Upper lobe of right lung (tissue), 1 donor: ENCODE data around the gene TANGO2. TPM values are rescaled to one million over a fixed set of nuclear protein-coding genes. Genes with fewer than 3 reads are reported as not detected.

Experiments used
- ATAC-seq: fragments of 200-7000 bp; cut with Tn5 transposase; one replicate; pipeline ENCODE4 v1.9.1; 2020; ENCODE audit warnings: mild to moderate bottlenecking, moderate library complexity
- DNase-seq: peaks from one replicate; pipeline ENCODE4 v3.0.0-alpha.2; 2020
- H3K27ac ChIP-seq: fragments of 200-600 bp; one replicate; pipeline ENCODE4 v1.8.0; 2022
- H3K27me3 ChIP-seq: fragments of 200-600 bp; one replicate; pipeline ENCODE4 v1.8.0; 2022; ENCODE audit warnings: mild to moderate bottlenecking
- H3K36me3 ChIP-seq: fragments of 200-600 bp; one replicate; pipeline ENCODE4 v1.8.0; 2022
- H3K4me1 ChIP-seq: fragments of 200-600 bp; one replicate; pipeline ENCODE4 v1.8.0; 2022
- H3K4me3 ChIP-seq: fragments of 200-600 bp; one replicate; pipeline ENCODE4 v1.8.0; 2022; ENCODE audit warnings: mild to moderate bottlenecking
- H3K9me3 ChIP-seq: fragments of 200-600 bp; one replicate; pipeline ENCODE4 v1.8.0; 2022
- intact Hi-C: fragments of 100-400 bp; cut with DNase I; formaldehyde crosslinking; loops from one replicate; pipeline ENCODE4 v1.11.0; 2022
- total RNA-seq: library from RNA; stranded (reverse); fragmentation: NEBNext Ultra II Directional; extraction: Animal tissue kit (Norgen Biotek cat#: 25700); gene quantifications from one replicate; pipeline ENCODE4 v1.2.1, GENCODE V29; 2021
- TF ChIP-seq, protein P1 (sequence below): fragments of 200-600 bp; IDR thresholded peaks from one replicate; pipeline ENCODE4 v1.8.0; 2022; ENCODE audit warnings: antibody characterized with exemption
- donor health status: DM: no; HTN: yes; CAD: no; lungs with severe emphysema.

The TANGO2 gene
- total RNA-seq, 1 donor from 2014 or later: 37.8 TPM

DNA sequence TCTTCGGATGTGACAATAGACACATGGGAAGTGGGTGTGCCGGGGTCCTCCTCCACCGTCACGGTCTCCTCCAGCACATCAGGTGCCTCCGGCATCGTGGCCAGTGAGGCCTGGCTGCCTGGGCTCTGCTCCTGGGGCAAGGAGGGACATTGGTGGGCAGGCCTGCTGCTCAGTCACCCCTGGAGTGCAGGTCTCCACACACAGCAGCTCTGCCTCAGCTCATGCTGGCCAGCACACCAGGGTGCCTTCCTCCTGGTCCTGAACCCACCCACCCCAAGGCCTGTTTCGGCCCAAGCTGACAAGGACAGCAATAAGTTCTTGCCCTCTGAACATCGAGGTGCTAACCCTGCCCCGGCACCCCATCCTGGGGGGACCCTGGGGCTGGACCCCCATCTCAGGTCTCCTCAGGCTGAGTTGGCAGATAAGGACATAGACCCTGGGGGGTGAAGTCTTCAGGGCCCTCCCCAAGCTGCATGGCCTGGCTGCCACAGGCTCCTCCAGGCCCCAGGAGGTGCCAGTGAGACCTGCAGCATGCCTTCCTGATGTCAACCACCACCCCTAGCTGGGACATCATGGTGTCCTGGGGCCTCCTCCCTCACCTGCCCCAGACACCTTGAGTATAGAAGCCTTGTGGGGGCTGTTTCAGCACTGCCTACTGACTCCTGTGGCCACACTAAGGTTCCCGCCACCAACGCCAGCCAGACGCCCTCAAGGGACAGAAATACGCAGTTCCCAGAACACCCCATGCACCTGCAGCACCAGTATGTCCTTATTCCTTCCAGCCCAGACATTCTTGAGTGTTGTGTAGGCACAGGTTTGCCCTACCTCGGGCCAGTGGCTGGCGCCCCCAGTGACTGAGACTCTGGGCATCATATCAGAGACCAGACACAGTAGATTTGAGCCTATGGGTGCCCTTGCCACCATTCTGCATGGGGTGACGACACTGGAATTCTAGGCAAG lies 38.7 kb upstream of the TANGO2 start:
- no peaks in the 10 kb centered on the region for H3K27me3 ChIP-seq
- intact Hi-C loops: no loop called here
- TF ChIP-seq, protein P1, sequence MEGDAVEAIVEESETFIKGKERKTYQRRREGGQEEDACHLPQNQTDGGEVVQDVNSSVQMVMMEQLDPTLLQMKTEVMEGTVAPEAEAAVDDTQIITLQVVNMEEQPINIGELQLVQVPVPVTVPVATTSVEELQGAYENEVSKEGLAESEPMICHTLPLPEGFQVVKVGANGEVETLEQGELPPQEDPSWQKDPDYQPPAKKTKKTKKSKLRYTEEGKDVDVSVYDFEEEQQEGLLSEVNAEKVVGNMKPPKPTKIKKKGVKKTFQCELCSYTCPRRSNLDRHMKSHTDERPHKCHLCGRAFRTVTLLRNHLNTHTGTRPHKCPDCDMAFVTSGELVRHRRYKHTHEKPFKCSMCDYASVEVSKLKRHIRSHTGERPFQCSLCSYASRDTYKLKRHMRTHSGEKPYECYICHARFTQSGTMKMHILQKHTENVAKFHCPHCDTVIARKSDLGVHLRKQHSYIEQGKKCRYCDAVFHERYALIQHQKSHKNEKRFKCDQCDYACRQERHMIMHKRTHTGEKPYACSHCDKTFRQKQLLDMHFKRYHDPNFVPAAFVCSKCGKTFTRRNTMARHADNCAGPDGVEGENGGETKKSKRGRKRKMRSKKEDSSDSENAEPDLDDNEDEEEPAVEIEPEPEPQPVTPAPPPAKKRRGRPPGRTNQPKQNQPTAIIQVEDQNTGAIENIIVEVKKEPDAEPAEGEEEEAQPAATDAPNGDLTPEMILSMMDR: no peak
- ATAC-seq: no peak
- peaks cover 10% of the 10 kb centered on the region for H3K36me3 ChIP-seq
- no peaks in the 10 kb centered on the region for H3K9me3 ChIP-seq
- H3K27ac ChIP-seq: no peak overlapping the region
- H3K4me3 ChIP-seq: no peak overlapping the region
- no peak for DNase-seq
- peaks cover 7% of the 10 kb centered on the region for H3K4me1 ChIP-seq

DNA sequence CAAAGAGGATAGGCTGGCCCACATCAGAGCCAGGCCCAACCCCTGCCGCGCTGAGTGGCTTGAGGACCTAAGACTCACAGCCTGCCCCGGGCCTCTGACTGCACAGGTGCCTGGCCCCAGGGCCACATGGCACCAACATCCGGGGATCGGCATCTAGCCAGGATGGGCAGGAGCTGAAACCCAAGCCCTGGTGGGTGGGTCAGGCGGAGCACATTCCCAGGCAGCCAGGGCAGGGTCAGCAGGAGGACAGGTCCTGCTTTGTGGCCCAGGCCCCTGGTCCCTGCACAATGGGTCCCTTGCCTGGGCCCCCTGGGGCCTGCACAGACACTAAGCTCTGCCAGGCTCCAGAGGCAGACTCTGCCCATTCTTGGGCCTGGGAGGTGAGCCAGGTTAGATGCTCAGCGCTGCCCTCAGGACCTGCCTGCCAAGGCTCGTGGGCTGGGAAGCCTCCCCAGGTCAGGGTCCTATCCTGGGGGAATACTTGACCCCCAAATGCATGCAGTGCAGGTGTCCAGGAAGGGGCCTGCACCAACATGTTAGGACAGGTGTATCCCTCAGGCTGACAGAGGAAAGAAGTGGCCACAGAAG lies 37.8 kb upstream of the TANGO2 start:
- DNase-seq (no peak), ATAC-seq (no peak)
- H3K4me1 ChIP-seq: peaks cover 7% of the 10 kb centered on the region
- no peaks in the 10 kb centered on the region for H3K9me3 ChIP-seq
- H3K27me3 ChIP-seq: no peaks in the 10 kb centered on the region
- H3K27ac ChIP-seq: no peak overlapping the region
- intact Hi-C loops: no loop called here
- H3K4me3 ChIP-seq: no peak overlapping the region
- H3K36me3 ChIP-seq: peaks cover 10% of the 10 kb centered on the region
- TF ChIP-seq, protein P1: no peak

DNA sequence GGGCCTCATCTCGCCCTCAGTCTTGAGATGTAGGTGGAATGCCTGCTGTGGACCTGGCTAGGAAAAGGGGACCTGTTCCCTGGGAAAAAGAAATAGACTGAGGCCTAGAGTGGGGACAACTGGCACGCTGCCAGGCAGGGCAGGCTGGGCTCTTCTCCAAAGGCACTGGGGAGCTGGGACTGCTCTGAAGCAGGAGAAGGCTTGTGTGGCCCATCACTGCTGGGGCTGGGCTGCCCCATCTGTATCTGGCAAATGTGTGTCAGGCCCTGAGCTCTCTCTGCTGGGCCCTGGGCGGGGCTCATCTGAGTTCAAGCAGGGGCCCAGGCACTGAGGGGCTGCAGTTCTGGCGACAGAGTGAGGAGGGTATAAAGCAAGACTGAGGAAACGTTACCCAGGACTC lies 37.2 kb upstream of the TANGO2 start:
- Histone ChIP-seq H3K27me3 (no peaks in the 10 kb centered on the region), H3K27ac (no peak overlapping the region), H3K4me1 (peaks cover 10% of the 10 kb centered on the region), H3K4me3 (no peak overlapping the region), H3K9me3 (no peaks in the 10 kb centered on the region), H3K36me3 (peaks cover 10% of the 10 kb centered on the region)
- DNase-seq (no peak), ATAC-seq (no peak)
- TF ChIP-seq, protein P1: no peak
- intact Hi-C loops: no loop called here

GRCh38 chr22:19984201-19984753 lies 36.6 kb upstream of the TANGO2 start:
- no peaks in the 10 kb centered on the region for H3K27me3 ChIP-seq
- TF ChIP-seq, protein P1: no peak
- intact Hi-C loops: no loop called here
- H3K36me3 ChIP-seq: peaks cover 6% of the 10 kb centered on the region
- DNase-seq (no peak), ATAC-seq (no peak)
- H3K27ac ChIP-seq: no peak overlapping the region
- peaks cover 10% of the 10 kb centered on the region for H3K4me1 ChIP-seq
- no peaks in the 10 kb centered on the region for H3K9me3 ChIP-seq
- no peak overlapping the region for H3K4me3 ChIP-seq

GRCh38 chr22:19984851-19985811 lies 35.8 kb upstream of the TANGO2 start:
- ATAC-seq (no peak), DNase-seq (no peak)
- Histone ChIP-seq H3K27ac (no peak overlapping the region), H3K4me3 (no peak overlapping the region), H3K27me3 (no peaks in the 10 kb centered on the region), H3K4me1 (peaks cover 10% of the 10 kb centered on the region), H3K36me3 (no peaks in the 10 kb centered on the region), H3K9me3 (no peaks in the 10 kb centered on the region)
- TF ChIP-seq, protein P1: no peak
- intact Hi-C loops: no loop called here
